Natural killer cell (primary cell): Measurements from ENCODE around the gene ABTB2. TPM values are rescaled to one million over a fixed set of nuclear protein-coding genes. Genes with fewer than 3 reads are reported as not detected.
"Not testable (repeated sequence)": the region's sequence is repeated elsewhere in the genome, so short reads cannot be mapped to it uniquely, and the experiment has no call there.

Experiments used
- ATAC-seq, 3 donors: fragments of 150-1000 bp in 2 of 3; fragments of 200-7000 bp in 1 of 3; cut with Tn5 transposase; 1 replicate in 1 of 3; 2 replicates in 2 of 3; pipeline ENCODE4 v1.10.0; 2021; ENCODE audit warnings: mild to moderate bottlenecking in 2 of 3, moderate library complexity in 2 of 3
- DNase-seq, 2 donors: peaks; one replicate each; pipeline versions ENCODE4 v3.0.0 to v3.0.0-alpha.2; 2013 to 2021; ENCODE audit warnings: mixed read lengths in 1 of 2
- H3K27ac ChIP-seq: one replicate; pipeline ENCODE4 v1.5.1; 2013; ENCODE audit warnings: mild to moderate bottlenecking, low read length
- H3K27me3 ChIP-seq: one replicate; pipeline ENCODE4 v1.6.1; 2013; ENCODE audit warnings: low read length; ENCODE audit not compliant: control insufficient read depth, insufficient read depth
- H3K36me3 ChIP-seq: one replicate; pipeline ENCODE4 v1.6.1; 2013; ENCODE audit warnings: low read length; ENCODE audit not compliant: control insufficient read depth, insufficient read depth
- H3K4me1 ChIP-seq: one replicate; pipeline ENCODE4 v1.6.1; 2013; ENCODE audit warnings: low read length; ENCODE audit not compliant: control insufficient read depth, insufficient read depth
- H3K4me3 ChIP-seq: one replicate; pipeline ENCODE4 v1.5.1; 2013; ENCODE audit warnings: low read length
- H3K9me3 ChIP-seq: one replicate; pipeline ENCODE4 v1.6.1; 2013; ENCODE audit warnings: low read length; ENCODE audit not compliant: control insufficient read depth, insufficient read depth
- H3K27ac Mint-ChIP-seq, 2 donors: one replicate each; pipeline ENCODE4 v1.8.0; 2022; ENCODE audit warnings: mild to moderate bottlenecking in 2 of 2, mixed read lengths in 2 of 2, moderate library complexity in 1 of 2
- H3K27me3 Mint-ChIP-seq, 2 donors: one replicate each; pipeline ENCODE4 v1.8.0; 2022; ENCODE audit warnings: low read depth in 2 of 2, mixed read lengths in 2 of 2
- H3K36me3 Mint-ChIP-seq: one replicate; pipeline ENCODE4 v1.8.0; 2022; ENCODE audit warnings: mixed read lengths
- H3K4me1 Mint-ChIP-seq, 2 donors: one replicate each; pipeline ENCODE4 v1.8.0; 2022; ENCODE audit warnings: mixed read lengths in 2 of 2
- H3K4me3 Mint-ChIP-seq: one replicate; pipeline ENCODE4 v1.8.0; 2022; ENCODE audit warnings: mild to moderate bottlenecking, moderate library complexity, mixed read lengths
- H3K9me3 Mint-ChIP-seq, 2 donors: one replicate each; pipeline ENCODE4 v1.8.0; 2022; ENCODE audit warnings: mixed read lengths in 2 of 2
- WGBS: methylation state at CpG from one replicate; pipeline ENCODE4 v1.1.7; 2013; ENCODE audit warnings: missing lambda C conversion rate; ENCODE audit not compliant: insufficient coverage; 5-methylcytosine and 5-hydroxymethylcytosine counted together
- intact Hi-C: fragments of 100-400 bp; cut with micrococcal nuclease; formaldehyde crosslinking; loops from one replicate; pipeline ENCODE4 v1.14.2; 2022
- total RNA-seq, 4 donors: library from RNA; stranded (reverse); fragments of 120-200 nt in 1 of 4; gene quantifications; one replicate each; pipeline versions ENCODE4 v1.2.3 to v1.2.4, GENCODE V29; 2013 to 2022
- TF ChIP-seq, protein P1 (sequence below): fragments of 200-600 bp; IDR thresholded peaks from one replicate; pipeline ENCODE4 v1.8.0; 2022; ENCODE audit warnings: antibody characterized with exemption

The ABTB2 gene
- total RNA-seq, 3 donors from 2014 or later (not counting 1 experiment from before 2014, with no cell fraction given) = 0.65 to 1.7 (median 1.1) TPM

DNA sequence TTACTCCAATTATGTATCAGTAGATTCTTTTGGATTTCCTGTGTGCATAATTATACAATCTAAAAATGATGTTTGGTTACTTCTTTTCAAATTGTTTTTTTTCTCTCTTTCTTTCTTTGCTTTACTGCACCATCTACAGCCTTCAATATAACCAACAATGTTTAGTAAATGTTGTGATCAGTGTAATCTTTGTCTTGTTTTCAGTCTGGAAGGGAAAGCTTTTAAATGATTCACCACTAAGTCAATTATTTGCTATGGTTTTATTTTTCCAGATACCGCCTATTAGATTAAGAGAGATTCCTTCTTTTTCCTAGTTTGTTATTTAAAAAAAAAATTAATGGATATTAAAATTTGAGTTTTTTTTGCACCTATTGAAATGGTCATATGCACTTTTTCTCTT is 29.8 kb upstream of the ABTB2 start:
- H3K27ac Mint-ChIP-seq = no peak overlapping the region
- Histone ChIP-seq H3K9me3 (no peaks in the 10 kb centered on the region), H3K27ac (no peak overlapping the region), H3K4me1 (no peaks in the 10 kb centered on the region), H3K36me3 (no peaks in the 10 kb centered on the region), H3K4me3 (no peak overlapping the region), H3K27me3 (no peaks in the 10 kb centered on the region)
- H3K9me3 Mint-ChIP-seq = no peaks in the 10 kb centered on the region
- no peak overlapping the region for H3K4me3 Mint-ChIP-seq
- no CpG with 5 or more reads among the region's 1 CpG for WGBS
- TF ChIP-seq, protein P1, sequence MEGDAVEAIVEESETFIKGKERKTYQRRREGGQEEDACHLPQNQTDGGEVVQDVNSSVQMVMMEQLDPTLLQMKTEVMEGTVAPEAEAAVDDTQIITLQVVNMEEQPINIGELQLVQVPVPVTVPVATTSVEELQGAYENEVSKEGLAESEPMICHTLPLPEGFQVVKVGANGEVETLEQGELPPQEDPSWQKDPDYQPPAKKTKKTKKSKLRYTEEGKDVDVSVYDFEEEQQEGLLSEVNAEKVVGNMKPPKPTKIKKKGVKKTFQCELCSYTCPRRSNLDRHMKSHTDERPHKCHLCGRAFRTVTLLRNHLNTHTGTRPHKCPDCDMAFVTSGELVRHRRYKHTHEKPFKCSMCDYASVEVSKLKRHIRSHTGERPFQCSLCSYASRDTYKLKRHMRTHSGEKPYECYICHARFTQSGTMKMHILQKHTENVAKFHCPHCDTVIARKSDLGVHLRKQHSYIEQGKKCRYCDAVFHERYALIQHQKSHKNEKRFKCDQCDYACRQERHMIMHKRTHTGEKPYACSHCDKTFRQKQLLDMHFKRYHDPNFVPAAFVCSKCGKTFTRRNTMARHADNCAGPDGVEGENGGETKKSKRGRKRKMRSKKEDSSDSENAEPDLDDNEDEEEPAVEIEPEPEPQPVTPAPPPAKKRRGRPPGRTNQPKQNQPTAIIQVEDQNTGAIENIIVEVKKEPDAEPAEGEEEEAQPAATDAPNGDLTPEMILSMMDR = no peak
- peaks cover 2% of the 10 kb centered on the region for H3K36me3 Mint-ChIP-seq
- intact Hi-C loops = no loop called here
- ATAC-seq (no peak), DNase-seq (no peak)
- peaks cover 0 to 3% of the 10 kb centered on the region in 2 donors for H3K4me1 Mint-ChIP-seq
- H3K27me3 Mint-ChIP-seq = peaks cover 15 to 49% of the 10 kb centered on the region in 2 donors

DNA sequence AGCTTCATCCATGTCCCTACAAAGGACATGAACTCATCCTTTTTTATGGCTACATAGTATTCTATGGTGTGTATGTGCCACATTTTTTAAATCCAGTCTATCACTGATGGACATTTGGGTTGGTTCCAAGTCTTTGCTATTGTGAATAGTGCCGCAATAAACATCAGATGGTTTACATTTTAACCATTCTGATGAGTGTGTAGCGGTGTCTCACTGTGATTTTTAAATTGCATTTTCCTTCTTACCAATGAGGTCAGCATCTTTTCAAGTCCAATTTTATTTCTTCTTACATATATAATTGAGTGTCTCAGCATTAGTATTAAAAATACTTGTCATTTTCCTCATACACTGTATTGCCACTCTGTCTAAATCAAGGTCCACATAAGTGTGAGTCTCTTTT is 28.5 kb upstream of the ABTB2 start:
- H3K9me3 Mint-ChIP-seq, H3K36me3 ChIP-seq, H3K36me3 Mint-ChIP-seq, H3K4me1 Mint-ChIP-seq, H3K4me3 Mint-ChIP-seq, H3K27ac ChIP-seq, H3K4me1 ChIP-seq, ATAC-seq, H3K4me3 ChIP-seq, H3K27ac Mint-ChIP-seq, intact Hi-C loops, H3K9me3 ChIP-seq, DNase-seq, H3K27me3 ChIP-seq: not testable (repeated sequence)
- H3K27me3 Mint-ChIP-seq = peaks cover 7 to 39% of the 10 kb centered on the region in 2 donors
- 100% methylated on average over 2 of the region's 2 CpGs for WGBS

DNA sequence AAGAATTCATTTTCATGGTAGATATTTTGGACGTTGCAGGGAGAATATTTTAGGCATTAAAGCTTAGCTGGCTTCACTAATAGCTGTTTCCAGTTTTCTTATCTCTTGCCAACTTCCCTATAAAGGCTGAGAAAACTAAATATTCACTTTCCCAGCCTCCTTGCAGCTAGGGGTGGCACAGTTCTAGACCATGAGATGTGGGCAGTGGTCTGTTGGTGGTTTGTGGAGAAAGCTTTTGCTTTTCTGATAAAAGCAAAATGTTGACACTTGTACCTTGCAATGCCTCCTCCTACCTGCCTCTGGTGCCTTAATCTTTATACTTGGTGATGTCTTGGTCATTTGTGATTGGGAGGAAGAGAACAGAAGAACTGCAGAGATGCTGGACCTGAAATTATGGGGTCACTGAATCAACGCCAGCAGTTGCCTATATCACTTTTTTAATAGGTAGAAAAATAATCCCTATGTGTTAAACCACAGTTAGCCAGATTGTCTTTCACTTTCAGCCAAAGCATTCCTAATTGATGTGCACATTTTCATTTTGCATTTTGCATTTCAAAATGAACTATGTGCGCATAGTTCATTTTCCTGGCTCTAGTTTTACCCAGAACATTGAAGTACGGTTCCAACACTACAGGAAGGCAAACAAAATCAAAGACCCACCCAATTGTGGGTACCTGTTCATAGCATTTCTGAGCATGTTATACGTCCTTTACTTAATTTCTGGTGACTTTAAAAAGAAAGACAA is 24.9 kb upstream of the ABTB2 start:
- Mint-ChIP-seq H3K27ac (no peak overlapping the region), H3K4me1 (peaks cover 0 to 6% of the 10 kb centered on the region in 2 donors), H3K36me3 (no peaks in the 10 kb centered on the region), H3K9me3 (no peaks in the 10 kb centered on the region), H3K27me3 (peaks cover 4 to 14% of the 10 kb centered on the region in 2 donors), H3K4me3 (no peak overlapping the region)
- 60% methylated on average over 3 of the region's 5 CpGs for WGBS
- H3K36me3 ChIP-seq = no peaks in the 10 kb centered on the region
- no peaks in the 10 kb centered on the region for H3K9me3 ChIP-seq
- H3K4me1 ChIP-seq = no peaks in the 10 kb centered on the region
- intact Hi-C loops = no loop called here
- H3K27ac ChIP-seq = no peak overlapping the region
- DNase-seq (no peak), ATAC-seq (no peak)
- TF ChIP-seq, protein P1 = no peak
- no peaks in the 10 kb centered on the region for H3K27me3 ChIP-seq
- H3K4me3 ChIP-seq = no peak overlapping the region

DNA sequence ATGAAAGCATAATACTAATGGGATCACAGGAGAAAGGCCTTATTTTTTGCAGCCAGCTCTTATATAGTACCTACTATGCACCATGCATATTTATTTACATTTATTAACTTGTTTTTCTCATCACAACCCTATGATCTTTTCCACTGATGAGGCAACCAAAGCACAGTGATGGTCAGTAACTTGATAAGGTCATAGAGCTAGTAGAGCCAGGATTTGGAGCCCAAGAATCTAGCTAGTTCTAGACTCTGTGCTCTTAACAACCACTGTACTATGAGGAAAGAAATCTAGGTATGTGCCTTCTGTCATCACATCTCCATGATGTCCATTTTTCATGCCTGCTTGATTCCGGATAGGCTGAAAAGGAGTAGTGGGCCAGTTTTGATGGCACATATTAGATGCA is 24.0 kb upstream of the ABTB2 start:
- Mint-ChIP-seq H3K4me1 (peaks cover 0 to 6% of the 10 kb centered on the region in 2 donors), H3K27ac (no peak overlapping the region), H3K9me3 (peaks cover 2 to 3% of the 10 kb centered on the region in 2 donors), H3K36me3 (peaks cover 8% of the 10 kb centered on the region), H3K27me3 (peaks cover 4 to 14% of the 10 kb centered on the region in 2 donors), H3K4me3 (no peak overlapping the region)
- H3K4me3 ChIP-seq = no peak overlapping the region
- intact Hi-C loops = no loop called here
- 91% methylated on average over 1 of the region's 1 CpG for WGBS
- no peaks in the 10 kb centered on the region for H3K4me1 ChIP-seq
- DNase-seq (no peak), ATAC-seq (no peak)
- TF ChIP-seq, protein P1 = no peak
- H3K27me3 ChIP-seq = no peaks in the 10 kb centered on the region
- no peaks in the 10 kb centered on the region for H3K36me3 ChIP-seq
- peaks cover 8% of the 10 kb centered on the region for H3K9me3 ChIP-seq
- H3K27ac ChIP-seq = no peak overlapping the region
